SK-N-SH (cell line): Measurements from ENCODE around the gene C2orf49. TPM values are rescaled to one million over a fixed set of nuclear protein-coding genes. Genes with fewer than 3 reads are reported as not detected.

Source experiments
- CTCF ChIA-PET: fragments of 300-600, 350-600 bp; formaldehyde crosslinking; extraction: SDS; loops from one replicate; lab custom pipeline; 2021; lab: Yijun Ruan, JAX
- POLR2A ChIA-PET: fragments of 350-600 bp; sonication (Branson Sonifier 250); formaldehyde crosslinking; extraction: SDS; loops from one replicate; lab custom pipeline; 2020; ENCODE audit warnings: antibody characterized with exemption, inconsistent platforms; lab: Yijun Ruan, JAX
- DNase-seq: peaks from one replicate; pipeline ENCODE4 v3.0.0; 2012
- H2AFZ ChIP-seq: fragments of 200-600 bp; sonication (generic); 2 replicates; pipeline ENCODE4 v1.8.1; 2016; ENCODE audit warnings: antibody characterized with exemption, mild to moderate bottlenecking, low read depth
- H3F3A ChIP-seq: fragments of 200-600 bp; sonication (generic); replicated peaks from 2 replicates; pipeline ENCODE3; 2016; ENCODE audit warnings: antibody characterized with exemption, mild to moderate bottlenecking; ENCODE audit not compliant: insufficient read depth
- H3K27ac ChIP-seq, 2 experiments: fragments of 200-500 bp in 1 of 2; fragments of 200-600 bp in 1 of 2; sonication (Bioruptor generic) in 1 of 2; sonication (generic), shearing (Covaris generic) in 1 of 2; 2 replicates each; pipeline versions ENCODE4 v1.5.1 to v1.6.1; 2014 to 2016; ENCODE audit warnings: low read depth in 2 of 2, inconsistent platforms in 1 of 2, low read length in 1 of 2, mild to moderate bottlenecking in 1 of 2, mixed read lengths in 1 of 2
- H3K27me3 ChIP-seq: fragments of 200-600 bp; sonication (generic), shearing (Covaris generic); 2 replicates; pipeline ENCODE4 v1.6.1; 2016; ENCODE audit warnings: mixed run types; ENCODE audit not compliant: insufficient read depth
- H3K36me3 ChIP-seq, 2 experiments: fragments of 200-500 bp in 1 of 2; fragments of 200-600 bp in 1 of 2; sonication (Bioruptor generic) in 1 of 2; sonication (generic) in 1 of 2; replicated peaks in 1 of 2; 2 replicates each; pipeline versions ENCODE3 to v1.5.1; 2014 to 2016; ENCODE audit warnings: low read length in 1 of 2, mild to moderate bottlenecking in 1 of 2; ENCODE audit not compliant: insufficient read depth in 2 of 2, control insufficient read depth in 1 of 2
- H3K4me1 ChIP-seq, 2 experiments: fragments of 200-500 bp in 1 of 2; fragments of 200-600 bp in 1 of 2; sonication (Bioruptor generic) in 1 of 2; sonication (generic), shearing (Covaris generic) in 1 of 2; 2 replicates each; pipeline versions ENCODE4 v1.5.1 to v1.6.1; 2014 to 2016; ENCODE audit warnings: low read depth in 1 of 2, low read length in 1 of 2, mixed run types in 1 of 2; ENCODE audit not compliant: insufficient read depth in 2 of 2, control insufficient read depth in 1 of 2
- H3K4me2 ChIP-seq: fragments of 200-600 bp; sonication (generic), shearing (Covaris generic); 2 replicates; pipeline ENCODE4 v1.6.1; 2017; ENCODE audit warnings: mixed run types
- H3K4me3 ChIP-seq, 2 experiments: fragments of 200-500 bp in 1 of 2; fragments of 200-600 bp in 1 of 2; sonication (Bioruptor generic) in 1 of 2; sonication (generic), shearing (Covaris generic) in 1 of 2; 2 replicates each; pipeline versions ENCODE4 v1.5.1 to v1.8.1; 2014 to 2016; ENCODE audit warnings: low read depth in 2 of 2, inconsistent platforms in 1 of 2, low read length in 1 of 2, mild to moderate bottlenecking in 1 of 2, mixed read lengths in 1 of 2, moderate library complexity in 1 of 2
- H3K79me2 ChIP-seq: fragments of 200-600 bp; sonication (generic); 2 replicates; pipeline ENCODE4 v1.8.1; 2017; ENCODE audit warnings: mild to moderate bottlenecking; ENCODE audit not compliant: insufficient read depth
- H3K9ac ChIP-seq: fragments of 200-600 bp; sonication (generic); 2 replicates; pipeline ENCODE4 v1.6.1; 2017; ENCODE audit warnings: mixed run types
- H3K9me2 ChIP-seq: fragments of 200-600 bp; sonication (generic); 2 replicates; pipeline ENCODE4 v1.6.1; 2017; ENCODE audit warnings: mixed run types
- H3K9me3 ChIP-seq: fragments of 200-600 bp; sonication (generic); 2 replicates; pipeline ENCODE4 v1.6.1; 2017; ENCODE audit warnings: mixed run types, mild to moderate bottlenecking, moderate library complexity
- H4K20me1 ChIP-seq: fragments of 200-600 bp; sonication (generic); 2 replicates; pipeline ENCODE4 v1.6.1; 2017; ENCODE audit warnings: mild to moderate bottlenecking, mixed run types; ENCODE audit not compliant: insufficient read depth
- CHD2 ChIP-seq: fragments of 150-350 bp; IDR thresholded peaks from 2 replicates; pipeline ENCODE4 v1.6.1; 2018; ENCODE audit warnings: low read length; ENCODE audit not compliant: partially characterized antibody
- GABPA ChIP-seq: IDR thresholded peaks from 2 replicates; pipeline ENCODE4 v1.4.0; 2012; ENCODE audit warnings: low read depth, mild to moderate bottlenecking
- GATA2 ChIP-seq: sonication (generic); formaldehyde crosslinking; IDR thresholded peaks from 2 replicates; pipeline ENCODE4 v1.5.0; 2020; ENCODE audit warnings: mild to moderate bottlenecking, missing genetic modification reagents
- NRF1 ChIP-seq: IDR thresholded peaks from 2 replicates; pipeline ENCODE4 v1.6.1; 2012; ENCODE audit warnings: low read depth, mild to moderate bottlenecking, low read length
- SMC3 ChIP-seq: IDR thresholded peaks from 2 replicates; pipeline ENCODE4 v1.6.1; 2012; ENCODE audit warnings: low read depth, low read length, improper control_type of control experiment
- TEAD4 ChIP-seq: IDR thresholded peaks from 2 replicates; pipeline ENCODE4 v1.4.0; 2012; ENCODE audit warnings: mild to moderate bottlenecking, borderline replicate concordance; ENCODE audit not compliant: insufficient read depth
- WGBS: methylation state at CpG from one replicate; pipeline ENCODE4 v1.1.6; 2017; ENCODE audit warnings: low lambda C conversion rate; 5-methylcytosine and 5-hydroxymethylcytosine counted together
- polyA plus RNA-seq, 3 experiments: library from polyadenylated mRNA; depleted of rRNA; stranded (reverse); fragments of >200 nt; gene quantifications; 2 replicates each; pipeline ENCODE4 v1.2.3, GENCODE V29; 2012
- TF ChIP-seq, protein P1 (sequence below): fragments of 150-350 bp; IDR thresholded peaks from 2 replicates; pipeline ENCODE4 v1.6.1; 2017; ENCODE audit warnings: antibody characterized with exemption, low read length, low read depth, borderline replicate concordance
- TF ChIP-seq, protein P2 (sequence below): IDR thresholded peaks from 2 replicates; pipeline ENCODE4; 2012
- TF ChIP-seq, protein P3 (sequence below): IDR thresholded peaks from 2 replicates; pipeline ENCODE4 v1.4.0; 2012; ENCODE audit warnings: low read depth, borderline replicate concordance
- TF ChIP-seq, protein P4 (sequence below): IDR thresholded peaks from 2 replicates; pipeline ENCODE4 v1.4.0; 2012; ENCODE audit warnings: low read depth

C2orf49 gene
- polyA plus RNA-seq, 1 of the 3 experiments (the other 2 are of a cell fraction) = 7.6 TPM

DNA sequence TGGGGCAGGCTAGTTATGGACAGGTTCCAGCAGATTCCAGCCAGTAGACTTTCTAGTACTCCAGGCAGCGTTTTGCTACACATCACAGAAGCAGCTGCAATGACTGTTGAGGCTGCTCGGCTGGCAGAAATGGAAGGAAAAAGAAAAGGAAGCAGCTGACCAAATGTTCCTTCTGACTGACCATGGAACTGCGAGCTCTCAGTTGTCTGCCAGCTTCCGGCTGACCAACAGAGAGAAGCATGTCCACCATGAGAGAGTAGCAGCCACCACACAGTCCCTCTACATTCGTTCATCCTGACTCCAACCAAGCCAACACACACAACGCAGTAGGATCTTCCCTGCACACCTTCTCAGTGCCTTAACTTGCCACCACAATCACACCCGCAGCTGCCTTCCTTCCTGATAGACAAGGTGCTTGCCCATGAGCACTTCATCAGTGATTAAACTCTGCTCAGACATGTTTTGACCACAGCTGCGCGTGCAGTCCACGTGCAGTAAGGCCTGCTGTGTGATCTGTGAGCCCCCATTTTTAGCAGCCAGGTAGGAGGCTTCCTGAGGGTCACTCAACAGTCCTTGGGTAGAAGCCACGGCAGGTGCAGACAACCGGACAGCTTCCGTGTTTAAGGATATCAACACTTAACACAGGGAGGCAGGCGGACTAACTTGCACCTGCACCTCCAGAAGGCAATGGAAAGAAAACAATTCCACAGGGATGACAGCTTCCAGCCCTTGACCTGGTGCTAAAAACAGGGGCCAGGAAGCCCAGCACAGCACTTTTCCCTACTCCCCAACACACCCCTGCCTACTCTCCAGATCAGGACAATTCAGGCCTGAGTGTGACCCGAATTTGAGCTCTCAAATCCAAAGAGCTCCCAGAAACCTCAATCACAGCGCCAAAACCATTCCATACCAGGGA is 8.8 kb upstream of the C2orf49 start (continued):
- TF ChIP-seq GABPA = no peak
- TF ChIP-seq TEAD4 = no peak
- TF ChIP-seq, all 33 proteins: peak for 2

DNA sequence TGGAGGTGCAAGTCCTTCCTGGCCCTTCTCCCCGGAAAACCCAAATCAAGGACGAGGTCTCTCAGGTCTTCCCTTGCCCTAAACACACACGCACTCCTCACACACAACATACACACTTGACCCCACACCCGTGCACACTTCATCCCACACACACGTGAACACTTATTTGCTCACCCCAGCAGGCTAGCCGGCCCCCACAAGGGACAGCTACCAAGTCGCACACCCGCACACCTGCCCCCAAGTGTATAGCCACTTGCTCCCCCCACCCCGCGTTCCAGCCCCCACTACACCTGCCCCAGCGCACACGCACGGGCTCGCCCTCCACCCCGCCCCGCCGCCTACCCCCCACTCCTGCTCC is 8.2 kb upstream of the C2orf49 start:
- H3K9me3 ChIP-seq = no peaks in the 10 kb centered on the region
- no peaks in the 10 kb centered on the region for H3K9me2 ChIP-seq
- WGBS = under 1% methylated on average over 14 of the region's 17 CpGs
- H3K4me3 ChIP-seq = peak overlapping the region; percentile 56 to 65
- H3K27ac ChIP-seq = peak overlapping the region in 1 of 2 experiments; percentile 80; a peak in 2 of 4 replicates
- peaks cover 4% of the 10 kb centered on the region for H3F3A ChIP-seq
- CTCF ChIA-PET = interaction anchor here (1.5 to 1.6 kb wide), 3 partner anchors 9 to 19 kb away, joined by 3 to 4 read pairs (median 3); no protein-coding TSS in a partner anchor
- TF ChIP-seq, protein P1, sequence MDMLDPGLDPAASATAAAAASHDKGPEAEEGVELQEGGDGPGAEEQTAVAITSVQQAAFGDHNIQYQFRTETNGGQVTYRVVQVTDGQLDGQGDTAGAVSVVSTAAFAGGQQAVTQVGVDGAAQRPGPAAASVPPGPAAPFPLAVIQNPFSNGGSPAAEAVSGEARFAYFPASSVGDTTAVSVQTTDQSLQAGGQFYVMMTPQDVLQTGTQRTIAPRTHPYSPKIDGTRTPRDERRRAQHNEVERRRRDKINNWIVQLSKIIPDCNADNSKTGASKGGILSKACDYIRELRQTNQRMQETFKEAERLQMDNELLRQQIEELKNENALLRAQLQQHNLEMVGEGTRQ = no peak
- no peak for TF ChIP-seq SMC3
- TF ChIP-seq CHD2 = no peak
- TF ChIP-seq, protein P2, sequence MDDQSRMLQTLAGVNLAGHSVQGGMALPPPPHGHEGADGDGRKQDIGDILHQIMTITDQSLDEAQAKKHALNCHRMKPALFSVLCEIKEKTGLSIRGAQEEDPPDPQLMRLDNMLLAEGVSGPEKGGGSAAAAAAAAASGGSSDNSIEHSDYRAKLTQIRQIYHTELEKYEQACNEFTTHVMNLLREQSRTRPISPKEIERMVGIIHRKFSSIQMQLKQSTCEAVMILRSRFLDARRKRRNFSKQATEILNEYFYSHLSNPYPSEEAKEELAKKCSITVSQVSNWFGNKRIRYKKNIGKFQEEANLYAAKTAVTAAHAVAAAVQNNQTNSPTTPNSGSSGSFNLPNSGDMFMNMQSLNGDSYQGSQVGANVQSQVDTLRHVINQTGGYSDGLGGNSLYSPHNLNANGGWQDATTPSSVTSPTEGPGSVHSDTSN = no peak
- TF ChIP-seq GATA2 (CRISPR knock-in tag) = no peak
- no peak for TF ChIP-seq NRF1
- H3K4me1 ChIP-seq = peaks cover 0 to 15% of the 10 kb centered on the region in 2 experiments
- H3K27me3 ChIP-seq = no peaks in the 10 kb centered on the region
- H2AFZ ChIP-seq = peak overlapping the region; percentile 56
- H3K4me2 ChIP-seq = peak overlapping the region; percentile 72
- POLR2A ChIA-PET = no interaction called here
- H4K20me1 ChIP-seq = no peaks in the 10 kb centered on the region
- H3K9ac ChIP-seq = peak overlapping the region; percentile 42; the same call in 1 of the 2 replicates
- DNase-seq = no peak
- H3K36me3 ChIP-seq = peaks cover 0 to 5% of the 10 kb centered on the region in 2 experiments
- peaks cover 35% of the 10 kb centered on the region for H3K79me2 ChIP-seq

DNA sequence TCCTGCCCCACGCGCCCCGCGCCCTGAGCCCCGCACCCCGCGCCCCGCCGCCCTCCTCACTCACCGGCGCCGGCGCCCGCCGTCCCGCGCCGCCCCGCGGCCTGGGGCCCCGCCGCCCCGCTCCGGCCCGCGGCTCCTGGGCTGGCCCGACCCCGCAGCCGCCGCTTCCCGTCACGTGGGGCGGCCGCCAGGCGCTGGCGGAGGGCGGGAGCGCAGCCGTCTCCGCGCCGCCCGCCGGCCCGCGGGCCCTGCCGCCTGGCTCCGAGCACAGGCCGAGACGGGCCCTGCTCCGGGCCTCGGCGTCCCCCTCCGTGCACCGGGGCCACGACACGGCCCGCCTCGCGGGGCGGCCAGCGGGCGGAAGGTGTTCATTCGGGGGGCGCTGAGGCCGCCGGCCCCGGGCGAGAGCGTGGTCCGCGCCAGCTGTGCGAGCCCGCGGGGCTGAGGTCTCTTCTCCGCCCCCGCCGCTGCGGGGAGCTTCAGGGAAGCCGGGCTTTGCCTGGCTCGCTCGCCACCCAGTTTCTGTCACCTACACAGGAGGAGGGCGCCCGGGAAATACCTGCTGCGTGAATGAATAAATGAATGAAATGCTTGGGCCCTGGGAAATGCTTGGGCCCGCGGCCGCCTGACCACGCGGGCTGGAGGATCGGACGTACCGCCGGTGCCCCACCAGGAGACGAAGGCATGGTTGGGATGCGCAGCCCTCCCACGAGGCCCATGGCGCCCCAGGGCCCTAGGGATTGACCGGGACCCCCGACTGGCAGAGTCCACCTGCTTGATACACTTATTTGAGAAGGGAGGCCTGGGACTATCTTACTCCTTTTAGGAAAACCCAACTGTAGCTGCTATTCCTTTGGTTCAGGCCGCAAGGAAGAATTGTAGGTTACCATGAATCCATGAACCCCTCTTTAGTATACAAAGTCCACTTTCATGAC is 7.5 kb upstream of the C2orf49 start, which contains the start of gene TGFBRAP1:
TGFBRAP1 (minus strand) TSS at position 175 of the 935 bp plus-strand sequence. CDS start 21,434 bp downstream, outside the sequence.
- no peaks in the 10 kb centered on the region for H3K9me2 ChIP-seq
- H3K4me2 ChIP-seq = peak within 1 kb of the TSS; percentile 93
- H2AFZ ChIP-seq = peak within 1 kb of the TSS; percentile 72
- no peaks in the 10 kb centered on the region for H4K20me1 ChIP-seq
- peak; percentile 93 for DNase-seq
- H3K36me3 ChIP-seq = peaks cover 0 to 9% of the 10 kb centered on the region in 2 experiments
- no peaks in the 10 kb centered on the region for H3K9me3 ChIP-seq
- H3K4me1 ChIP-seq = peaks cover 0 to 15% of the 10 kb centered on the region in 2 experiments
- CTCF ChIA-PET = interaction anchor here (1.3 to 1.6 kb wide), 4 partner anchors 8 to 35 kb away, joined by 3 to 4 read pairs (median 3); no protein-coding TSS in a partner anchor
- peak within 1 kb of the TSS; percentile 86 for H3K9ac ChIP-seq
- WGBS = 40% methylated on average over 19 of the region's 101 CpGs
- H3K27ac ChIP-seq = peak within 1 kb of the TSS; percentile 42 to 80; a peak in 3 of 4 replicates
- peaks cover 4% of the 10 kb centered on the region for H3F3A ChIP-seq
- TF ChIP-seq, protein P3, sequence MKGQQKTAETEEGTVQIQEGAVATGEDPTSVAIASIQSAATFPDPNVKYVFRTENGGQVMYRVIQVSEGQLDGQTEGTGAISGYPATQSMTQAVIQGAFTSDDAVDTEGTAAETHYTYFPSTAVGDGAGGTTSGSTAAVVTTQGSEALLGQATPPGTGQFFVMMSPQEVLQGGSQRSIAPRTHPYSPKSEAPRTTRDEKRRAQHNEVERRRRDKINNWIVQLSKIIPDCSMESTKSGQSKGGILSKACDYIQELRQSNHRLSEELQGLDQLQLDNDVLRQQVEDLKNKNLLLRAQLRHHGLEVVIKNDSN = peak; percentile 81
- TF ChIP-seq, protein P4, sequence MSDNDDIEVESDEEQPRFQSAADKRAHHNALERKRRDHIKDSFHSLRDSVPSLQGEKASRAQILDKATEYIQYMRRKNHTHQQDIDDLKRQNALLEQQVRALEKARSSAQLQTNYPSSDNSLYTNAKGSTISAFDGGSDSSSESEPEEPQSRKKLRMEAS = peak; percentile 21; the same call in 1 of the 2 replicates
- TF ChIP-seq, protein P1 = peak; percentile 54; the same call in 1 of the 2 replicates
- TF ChIP-seq SMC3 = no peak
- TF ChIP-seq NRF1 = peak; percentile 26; the same call in 1 of the 2 replicates
- H3K79me2 ChIP-seq = peaks cover 35% of the 10 kb centered on the region
- H3K4me3 ChIP-seq = peak within 1 kb of the TSS; percentile 56 to 65
- no peaks in the 10 kb centered on the region for H3K27me3 ChIP-seq
- POLR2A ChIA-PET = interaction anchor here (0.6 kb wide), 1 partner anchor 476 kb away, joined by 5 read pairs; no protein-coding TSS in a partner anchor
